ENCODE data around the gene FIGN.

DNA sequence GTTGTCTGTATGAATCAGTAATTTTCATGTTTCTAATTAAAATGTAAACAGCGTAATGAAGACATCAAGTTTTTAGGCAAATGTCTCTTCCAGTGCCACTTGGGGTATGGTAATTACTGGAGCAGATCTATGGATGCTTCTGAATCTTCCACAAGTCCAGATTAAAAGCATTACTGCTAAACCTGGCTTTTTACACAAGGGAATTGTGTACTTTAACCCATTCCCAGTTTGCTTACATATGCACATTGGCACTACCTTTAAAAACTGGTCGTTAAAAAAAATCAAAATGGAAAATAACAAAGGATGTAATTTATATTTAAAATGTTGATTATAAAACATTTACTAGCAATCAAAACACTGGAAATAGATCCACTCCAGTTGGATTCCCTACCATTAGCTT lies 19.7 kb downstream of the FIGN start:
- TF ChIP-seq, protein P1, sequence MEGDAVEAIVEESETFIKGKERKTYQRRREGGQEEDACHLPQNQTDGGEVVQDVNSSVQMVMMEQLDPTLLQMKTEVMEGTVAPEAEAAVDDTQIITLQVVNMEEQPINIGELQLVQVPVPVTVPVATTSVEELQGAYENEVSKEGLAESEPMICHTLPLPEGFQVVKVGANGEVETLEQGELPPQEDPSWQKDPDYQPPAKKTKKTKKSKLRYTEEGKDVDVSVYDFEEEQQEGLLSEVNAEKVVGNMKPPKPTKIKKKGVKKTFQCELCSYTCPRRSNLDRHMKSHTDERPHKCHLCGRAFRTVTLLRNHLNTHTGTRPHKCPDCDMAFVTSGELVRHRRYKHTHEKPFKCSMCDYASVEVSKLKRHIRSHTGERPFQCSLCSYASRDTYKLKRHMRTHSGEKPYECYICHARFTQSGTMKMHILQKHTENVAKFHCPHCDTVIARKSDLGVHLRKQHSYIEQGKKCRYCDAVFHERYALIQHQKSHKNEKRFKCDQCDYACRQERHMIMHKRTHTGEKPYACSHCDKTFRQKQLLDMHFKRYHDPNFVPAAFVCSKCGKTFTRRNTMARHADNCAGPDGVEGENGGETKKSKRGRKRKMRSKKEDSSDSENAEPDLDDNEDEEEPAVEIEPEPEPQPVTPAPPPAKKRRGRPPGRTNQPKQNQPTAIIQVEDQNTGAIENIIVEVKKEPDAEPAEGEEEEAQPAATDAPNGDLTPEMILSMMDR (IDR thresholded peaks at IDR 0.05): no peak
- no peak for TF ChIP-seq POLR2A (IDR thresholded peaks at IDR 0.05)
